ENCODE measurements around the gene DBN1.

Gene DBN1

DNA sequence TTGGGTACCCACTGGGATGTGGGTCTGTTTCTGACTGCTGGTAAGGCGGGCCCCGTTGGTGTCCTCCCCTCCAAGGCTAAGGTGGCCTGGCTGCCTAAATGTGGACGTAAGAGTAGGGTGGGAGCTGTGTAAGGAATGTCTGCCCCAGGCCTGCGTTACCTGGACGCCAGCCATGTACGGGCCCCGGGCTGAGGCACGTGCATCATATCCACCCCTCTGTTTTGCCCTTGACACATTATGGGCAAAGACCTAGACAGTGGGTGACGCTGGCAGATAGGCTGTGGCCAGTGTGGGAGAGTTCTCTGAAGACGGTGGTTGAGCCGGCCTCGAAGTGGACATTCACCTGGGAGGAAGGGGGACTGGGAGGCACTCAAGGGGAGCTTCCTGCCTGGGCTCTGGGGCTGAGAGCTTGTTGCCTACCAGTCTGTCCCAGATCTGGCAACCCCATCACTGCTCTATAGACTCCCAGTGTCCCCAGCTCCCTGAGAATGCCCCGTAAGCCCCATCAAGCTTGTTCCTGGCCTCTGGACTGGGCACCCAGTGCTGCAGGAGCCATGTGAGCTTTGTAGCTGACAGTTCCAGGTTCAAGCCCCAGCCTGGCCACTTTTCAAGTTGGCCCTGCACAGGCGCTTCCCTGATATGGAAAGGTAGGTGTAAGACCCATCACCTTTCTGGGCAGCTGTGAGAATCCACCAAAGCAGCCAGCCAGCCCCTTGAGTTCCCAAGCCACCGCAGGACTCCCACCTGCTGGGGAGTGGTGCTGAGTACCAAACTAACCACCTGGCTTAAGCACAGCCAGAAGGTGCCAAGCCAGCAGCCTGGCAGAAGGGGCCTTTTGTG lies 30.1 kb downstream of the DBN1 start:
- DNase-seq (ENCODE audit: low read depth, low spot score) = no peak

DNA sequence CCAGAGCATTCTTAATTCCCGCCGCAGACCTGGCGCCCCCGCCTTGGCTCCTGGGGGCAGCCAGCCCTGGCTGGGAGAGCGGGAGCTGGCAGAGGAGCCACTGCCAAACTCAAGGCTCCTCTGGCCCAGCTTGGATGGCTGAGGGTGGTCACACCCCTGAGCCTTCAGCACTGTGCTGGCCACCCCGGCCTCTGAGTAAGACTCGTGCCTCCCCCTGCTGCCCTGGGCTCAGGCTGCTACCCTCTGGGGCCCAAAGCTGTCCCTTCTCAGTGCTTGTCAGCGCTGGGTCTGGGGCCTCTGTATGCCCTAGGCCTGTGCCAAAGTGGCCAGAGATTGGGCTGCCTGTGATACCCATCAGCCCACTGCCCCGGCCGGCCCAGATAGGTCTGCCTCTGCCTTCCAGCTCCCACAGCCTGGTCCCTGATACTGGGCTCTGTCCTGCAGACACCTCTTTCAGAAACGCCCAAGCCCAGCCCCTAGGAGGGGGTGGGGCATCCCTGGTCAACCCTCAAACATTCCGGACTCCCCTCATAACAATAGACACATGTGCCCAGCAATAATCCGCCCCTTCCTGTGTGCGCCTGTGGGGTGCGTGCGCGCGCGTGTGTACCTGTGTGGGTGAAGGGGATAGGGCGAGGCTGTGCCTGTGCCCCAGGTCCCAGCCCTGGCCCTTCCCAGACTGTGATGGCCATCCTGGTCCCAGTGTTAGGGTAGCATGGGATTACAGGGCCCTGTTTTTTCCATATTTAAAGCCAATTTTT lies 31.2 kb downstream of the DBN1 start:
- DNase-seq (ENCODE audit: low read depth, low spot score) = no peak

DNA sequence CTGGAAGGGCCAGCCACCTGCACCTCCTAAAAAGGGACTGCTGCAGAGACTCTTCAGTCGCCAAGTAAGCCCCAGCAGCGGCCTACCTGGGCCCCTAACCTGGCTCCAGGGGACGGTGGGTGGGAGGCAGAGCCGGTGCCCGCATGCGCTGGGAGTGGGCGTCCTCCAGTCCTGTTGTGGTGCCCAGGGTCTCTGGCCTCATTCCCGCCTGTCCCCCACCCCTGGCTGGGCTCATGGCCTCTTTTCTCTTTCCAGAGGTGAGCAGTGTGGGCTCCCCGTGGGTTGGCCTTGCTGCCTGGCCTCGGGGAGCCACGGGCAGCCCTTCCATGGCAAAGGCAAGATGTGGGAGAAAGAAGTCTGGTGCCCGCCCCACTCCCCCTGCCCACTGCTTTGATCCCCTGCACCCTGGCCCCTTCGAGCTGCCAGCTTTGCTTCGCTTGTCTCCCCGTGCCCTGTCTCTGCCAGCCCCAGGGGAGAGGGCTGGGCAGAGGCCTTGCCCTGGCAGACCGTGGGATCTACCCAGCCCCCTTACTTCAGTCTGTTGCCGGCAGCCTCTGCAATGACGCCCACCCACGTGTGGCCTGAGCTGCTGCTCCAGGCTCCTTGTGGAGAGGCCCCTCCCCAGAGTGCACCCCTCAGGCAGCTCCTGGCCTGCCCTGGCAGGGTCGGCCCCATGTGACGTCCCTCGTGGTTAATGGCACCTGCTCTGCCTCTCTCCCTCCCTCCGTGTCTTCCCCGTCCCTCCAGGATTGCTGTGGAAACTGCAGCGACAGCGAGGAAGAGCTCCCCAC lies 32.2 kb downstream of the DBN1 start:
- DNase-seq (ENCODE audit: low read depth, low spot score) = no peak

DNA sequence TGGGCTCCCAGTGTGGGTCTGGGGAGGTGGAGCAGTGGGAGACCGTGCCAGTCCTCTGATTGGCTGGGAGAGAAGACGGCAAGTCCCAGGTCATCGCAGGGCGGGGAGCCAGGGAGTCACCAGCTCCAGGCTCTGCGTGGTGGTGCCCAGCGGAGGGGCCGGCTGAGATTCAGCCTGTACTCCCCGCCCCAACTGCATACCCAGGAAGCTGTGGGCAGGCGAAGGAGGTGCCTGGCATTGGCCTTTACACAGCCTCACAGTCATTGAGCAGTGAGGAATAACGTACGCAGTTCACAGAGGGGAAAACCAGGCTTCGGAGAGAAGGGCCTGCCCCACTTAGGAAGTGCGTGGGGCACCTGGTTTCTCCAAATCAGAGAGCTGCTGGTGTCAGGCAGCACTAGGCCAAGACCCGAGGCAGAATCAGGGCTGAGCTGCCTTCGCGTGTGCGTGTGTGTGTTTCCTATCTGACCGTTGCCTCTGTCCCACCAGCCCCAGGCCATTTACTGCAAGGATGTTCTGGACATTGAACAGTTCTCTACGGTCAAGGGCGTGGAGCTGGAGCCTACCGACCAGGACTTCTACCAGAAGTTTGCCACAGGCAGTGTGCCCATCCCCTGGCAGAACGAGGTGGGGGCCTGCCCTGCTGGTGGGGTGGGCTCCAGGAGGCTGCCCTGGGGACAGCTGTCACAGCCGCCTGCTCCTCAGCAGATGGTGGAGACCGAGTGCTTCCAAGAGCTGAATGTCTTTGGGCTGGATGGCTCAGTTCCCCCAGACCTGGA lies 33.0 kb downstream of the DBN1 start:
- no peak for DNase-seq (ENCODE audit: low read depth, low spot score)

DNA sequence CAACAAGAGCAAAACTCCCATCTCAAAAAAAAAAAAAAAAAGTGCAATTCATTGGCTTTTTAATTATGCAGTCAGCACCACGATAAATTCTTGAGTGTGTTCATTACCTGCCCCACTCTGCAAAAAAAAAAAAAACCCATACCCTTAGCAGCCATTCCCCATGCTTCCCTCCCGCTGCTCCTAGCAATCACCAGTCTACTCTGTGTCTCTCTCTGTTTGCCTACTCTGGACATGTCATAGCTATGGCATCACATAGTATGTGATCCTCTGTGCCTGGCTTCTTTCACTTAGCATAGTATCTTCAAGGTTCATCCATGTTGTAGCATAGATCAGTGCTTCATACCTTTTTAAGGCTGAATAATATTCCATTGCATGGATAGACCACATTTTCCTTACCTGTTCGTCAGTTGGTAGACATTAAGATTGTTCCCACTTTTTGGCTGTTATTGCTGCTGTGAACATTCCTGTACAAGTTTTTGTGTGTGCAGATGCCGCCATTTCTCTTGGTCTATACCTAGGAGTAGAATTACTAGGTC lies 33.8 kb downstream of the DBN1 start:
- no peak for DNase-seq (ENCODE audit: low read depth, low spot score)

DNA sequence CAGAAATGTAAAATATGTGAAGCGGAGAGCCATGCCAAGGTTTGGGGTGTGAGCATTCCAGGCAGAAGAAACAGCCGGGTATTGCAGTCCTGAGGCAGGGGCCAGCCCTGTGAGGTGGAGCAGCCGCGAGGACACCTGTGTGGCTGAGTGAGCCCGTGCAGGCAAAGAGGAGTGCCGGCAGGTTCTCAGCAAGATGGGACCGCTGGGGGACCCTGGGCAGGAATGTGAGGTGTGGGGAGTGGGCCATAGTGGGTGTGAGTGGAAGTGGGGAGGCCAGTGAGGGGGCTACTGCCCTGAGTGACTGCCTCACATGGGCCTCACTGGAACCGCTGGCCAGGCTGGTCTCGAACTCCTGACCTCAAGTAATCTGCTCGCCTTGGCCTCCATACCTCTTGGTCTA lies 35.0 kb downstream of the DBN1 start:
- DNase-seq (ENCODE audit: low read depth, low spot score) = no peak

DNA sequence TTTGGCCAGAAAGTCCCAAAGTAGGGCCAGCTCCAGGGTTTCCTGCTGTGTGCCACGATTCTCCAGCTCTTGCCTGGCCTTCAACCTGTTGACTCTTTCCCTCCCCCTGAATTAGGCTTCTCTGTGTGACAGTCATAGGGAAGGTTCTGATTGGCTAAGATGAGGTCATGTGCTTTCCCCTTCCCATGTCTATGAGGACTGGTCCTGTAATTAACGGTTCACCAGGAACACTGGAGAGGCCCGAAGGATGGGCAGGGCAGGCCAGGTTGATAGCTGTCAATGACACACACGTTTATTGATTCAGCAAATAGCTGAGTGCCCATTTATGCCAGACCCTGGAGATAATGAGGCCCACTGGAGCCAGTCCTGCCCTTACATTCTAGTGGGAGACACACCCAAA lies 35.8 kb downstream of the DBN1 start:
- DNase-seq (ENCODE audit: low read depth, low spot score) = no peak

DNA sequence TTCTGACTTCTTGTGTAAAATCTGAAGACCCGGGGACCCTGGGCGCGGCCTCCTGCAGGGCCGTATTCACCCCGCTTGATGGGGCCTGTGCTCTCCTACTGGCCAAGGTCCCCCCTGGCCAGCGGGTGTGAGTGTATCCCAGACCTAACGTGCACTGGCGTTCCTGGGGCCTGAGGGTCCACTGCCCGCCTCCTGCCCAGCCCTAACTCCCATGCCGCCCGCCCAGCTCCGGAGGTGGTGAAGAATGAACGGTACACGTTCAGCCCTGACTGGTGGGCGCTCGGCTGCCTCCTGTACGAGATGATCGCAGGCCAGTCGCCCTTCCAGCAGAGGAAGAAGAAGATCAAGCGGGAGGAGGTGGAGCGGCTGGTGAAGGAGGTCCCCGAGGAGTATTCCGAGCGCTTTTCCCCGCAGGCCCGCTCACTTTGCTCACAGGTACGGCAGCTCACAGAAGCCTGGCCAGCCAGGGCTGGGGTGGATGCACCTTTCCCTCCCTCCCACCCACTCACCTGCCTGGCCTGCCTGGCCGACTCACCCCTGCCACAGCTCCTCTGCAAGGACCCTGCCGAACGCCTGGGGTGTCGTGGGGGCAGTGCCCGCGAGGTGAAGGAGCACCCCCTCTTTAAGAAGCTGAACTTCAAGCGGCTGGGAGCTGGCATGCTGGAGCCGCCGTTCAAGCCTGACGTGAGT lies 37.4 kb downstream of the DBN1 start:
- no peak for DNase-seq (ENCODE audit: low read depth, low spot score)

DNA sequence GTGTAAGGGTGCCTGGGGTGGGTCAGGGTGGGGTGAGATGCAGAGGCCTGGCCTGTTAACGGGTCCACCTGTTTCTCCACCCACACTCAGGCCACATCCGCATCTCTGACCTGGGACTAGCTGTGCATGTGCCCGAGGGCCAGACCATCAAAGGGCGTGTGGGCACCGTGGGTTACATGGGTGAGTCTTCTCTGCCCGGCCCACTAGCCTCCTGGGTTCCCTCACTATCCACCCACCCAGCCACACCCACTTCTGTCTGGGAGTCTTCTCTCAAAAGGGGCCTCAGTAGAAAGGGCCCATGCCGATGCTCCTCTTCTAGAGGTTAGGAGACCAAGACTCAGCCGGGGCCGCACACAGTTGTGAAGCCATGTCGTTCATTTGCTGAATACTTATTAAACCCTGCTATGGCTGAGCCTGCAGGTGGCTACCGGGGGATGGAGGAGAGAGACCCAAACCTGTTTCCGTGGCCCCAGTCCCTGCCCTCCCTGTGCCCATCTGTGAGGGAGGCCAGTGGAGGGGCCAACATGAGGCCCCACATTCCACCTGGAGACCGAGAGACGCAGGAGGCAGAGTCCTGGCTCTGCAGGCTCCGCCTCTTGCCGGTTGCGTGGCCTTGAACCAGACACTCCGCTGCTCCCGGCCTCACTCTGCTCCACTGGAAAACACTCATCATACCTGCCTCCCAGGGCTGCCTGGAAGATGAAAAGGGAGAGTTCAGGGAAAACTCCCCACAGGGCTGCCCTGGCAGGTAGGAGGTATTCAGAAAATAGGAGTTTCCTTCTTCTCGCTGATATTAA lies 38.3 kb downstream of the DBN1 start:
- no peak for DNase-seq (ENCODE audit: low read depth, low spot score)

DNA sequence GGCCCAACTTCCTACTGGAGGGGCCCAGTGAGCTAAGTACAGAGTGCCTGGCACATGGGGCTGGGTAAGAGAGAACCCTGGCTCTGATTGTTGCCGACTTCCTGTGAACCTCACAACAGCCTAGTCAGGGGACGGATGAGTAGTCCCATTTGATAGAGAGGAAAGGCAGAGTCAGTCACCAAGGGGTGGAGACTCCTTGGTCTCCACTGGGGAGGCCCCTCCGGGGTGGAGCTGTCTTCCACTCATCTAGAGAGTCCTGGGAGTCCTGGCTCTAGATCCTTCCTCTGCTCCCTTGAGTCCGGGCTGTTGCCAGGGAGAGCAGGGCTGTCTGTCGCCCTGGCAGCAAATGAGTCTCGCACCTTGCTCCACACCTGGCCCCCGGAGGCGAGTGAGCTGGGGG lies 39.0 kb downstream of the DBN1 start:
- no peak for DNase-seq (ENCODE audit: low read depth, low spot score)

- no peak for DNase-seq (ENCODE audit: low read depth, low spot score)
Observed at GRCh38 chr5:177433658-177434217, 39.7 kb downstream of the DBN1 start.

DNA sequence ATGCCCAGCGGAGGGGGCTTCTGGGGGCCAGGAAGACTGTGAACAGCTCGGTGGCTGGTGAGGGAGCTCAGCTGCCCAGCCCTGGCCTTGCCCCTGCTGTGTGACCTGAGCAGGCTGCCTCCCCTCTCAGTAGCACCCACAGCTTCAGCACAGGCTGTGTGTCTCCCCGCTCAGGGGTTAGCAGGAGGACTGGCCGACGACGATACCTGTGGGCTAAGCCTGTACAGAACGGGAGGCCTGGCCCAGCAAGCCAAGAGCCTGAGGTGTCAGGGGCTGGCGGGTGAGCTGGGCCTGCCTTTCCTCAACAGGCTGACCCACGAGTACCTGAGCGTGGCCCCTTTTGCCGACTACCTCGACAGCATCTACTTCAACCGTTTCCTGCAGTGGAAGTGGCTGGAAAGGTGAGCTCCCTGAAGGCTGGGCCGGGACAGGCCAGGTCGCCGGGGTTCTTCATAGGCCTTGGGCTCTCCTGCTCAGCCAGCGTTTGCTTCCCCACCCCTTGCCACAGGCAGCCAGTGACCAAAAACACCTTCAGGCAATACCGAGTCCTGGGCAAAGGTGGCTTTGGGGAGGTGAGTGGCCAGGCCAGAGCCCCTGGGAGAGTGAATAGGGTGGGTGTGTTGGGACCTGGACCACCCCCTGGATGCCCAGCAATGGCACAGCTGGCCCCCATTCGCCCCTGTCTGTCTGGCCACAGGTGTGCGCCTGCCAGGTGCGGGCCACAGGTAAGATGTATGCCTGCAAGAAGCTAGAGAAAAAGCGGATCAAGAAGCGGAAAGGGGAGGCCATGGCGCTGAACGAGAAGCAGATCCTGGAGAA lies 40.4 kb downstream of the DBN1 start:
- DNase-seq (ENCODE audit: low read depth, low spot score) = no peak

- no peak for DNase-seq (ENCODE audit: low read depth, low spot score)
Observed at GRCh38 chr5:177432143-177432838, 41.1 kb downstream of the DBN1 start.

DNA sequence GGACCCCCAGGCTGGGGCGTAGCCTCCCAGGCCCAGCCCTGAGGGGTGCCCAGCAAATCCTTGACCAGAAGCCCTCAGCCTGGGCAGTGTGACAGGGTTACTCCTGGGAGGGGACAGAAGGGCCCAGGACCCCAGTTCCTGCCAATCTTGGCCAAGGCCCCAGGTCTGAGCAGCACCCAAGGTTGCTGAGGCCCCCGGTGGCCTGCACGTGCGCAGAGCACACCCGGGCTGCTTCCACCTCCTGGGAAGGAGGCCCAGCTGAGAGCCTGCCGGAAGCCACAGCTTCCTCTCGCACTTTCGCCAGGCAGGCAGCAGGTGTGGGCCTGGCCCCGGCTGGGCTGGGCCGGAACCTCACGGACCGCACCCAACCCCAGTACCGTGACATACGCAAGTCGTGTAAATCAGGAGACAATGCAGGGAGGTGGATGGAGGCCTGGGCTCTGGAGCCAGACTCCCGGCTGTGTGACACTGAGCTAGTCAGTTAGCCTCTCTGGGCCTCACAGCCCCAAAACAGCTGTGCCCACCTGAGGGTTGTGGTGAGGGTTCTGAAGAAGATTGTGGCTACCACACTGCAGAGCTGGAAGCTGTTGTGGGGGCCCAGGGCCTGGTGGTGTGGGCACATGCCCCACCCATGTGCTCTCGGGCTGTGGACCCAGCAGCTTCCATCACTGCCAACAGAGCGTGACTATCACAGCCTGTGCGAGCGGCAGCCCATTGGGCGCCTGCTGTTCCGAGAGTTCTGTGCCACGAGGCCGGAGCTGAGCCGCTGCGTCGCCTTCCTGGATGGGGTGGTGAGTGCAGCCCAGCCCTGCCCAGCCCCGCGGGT lies 41.9 kb downstream of the DBN1 start:
- no peak for DNase-seq (ENCODE audit: low read depth, low spot score)

DNA sequence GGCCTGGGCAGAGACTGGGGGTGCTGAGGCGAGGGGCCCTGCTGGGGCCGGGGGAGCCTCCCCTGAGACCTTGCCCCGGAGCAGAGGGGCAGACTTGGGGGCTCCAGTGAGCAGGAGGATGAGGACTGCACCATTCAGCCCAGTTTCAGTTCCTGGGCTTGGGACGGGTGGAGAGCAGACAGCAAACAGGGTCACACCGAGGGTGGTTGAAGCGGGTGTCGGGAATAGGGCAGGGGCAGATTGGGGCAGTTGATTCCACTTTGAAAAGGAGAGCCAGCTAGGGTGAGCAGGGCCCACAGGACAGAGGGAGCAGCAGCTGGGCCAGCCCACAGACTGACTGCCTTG lies 42.5 kb downstream of the DBN1 start:
- no peak for DNase-seq (ENCODE audit: low read depth, low spot score)

DNA sequence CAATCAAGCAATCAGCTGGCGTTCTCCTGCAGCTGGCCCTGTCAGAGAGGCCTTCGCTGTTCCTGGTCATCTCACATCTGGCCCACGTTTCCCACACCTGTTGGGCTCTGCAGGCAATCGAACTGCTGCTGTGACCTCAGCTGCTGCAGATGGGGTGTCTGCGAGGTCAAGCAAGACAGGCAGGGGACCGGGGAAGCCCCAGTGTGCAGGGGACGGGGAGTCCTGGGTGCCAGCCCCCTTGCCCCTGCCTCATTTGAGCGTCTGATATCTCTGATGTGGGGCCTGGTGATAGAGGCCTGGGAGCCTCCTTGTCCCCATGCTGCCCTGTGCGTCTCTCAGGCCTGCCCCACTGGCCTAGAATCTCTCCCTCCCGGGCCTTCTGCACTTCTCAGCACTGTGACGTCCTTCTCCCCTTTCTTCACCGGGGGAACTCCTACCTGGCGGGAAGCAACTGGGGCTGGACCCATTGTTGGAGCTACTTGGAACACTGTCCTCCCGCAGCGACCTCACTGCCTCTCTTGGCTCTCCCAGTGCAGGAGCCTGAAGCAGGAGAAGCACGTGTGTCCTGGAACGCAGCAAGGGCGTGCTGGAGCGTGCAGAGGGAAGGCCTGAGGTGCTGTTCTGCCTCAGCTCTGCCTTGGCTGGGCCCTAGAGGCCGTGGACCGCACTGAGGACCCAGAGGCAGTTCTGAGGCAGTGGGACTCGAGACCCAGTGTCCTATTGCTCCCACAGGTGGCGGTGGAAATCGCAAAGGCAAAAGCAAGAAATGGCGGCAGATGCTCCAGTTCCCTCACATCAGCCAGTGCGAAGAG lies 43.1 kb downstream of the DBN1 start:
- no peak for DNase-seq (ENCODE audit: low read depth, low spot score)

Measured in brain pericyte (primary cell).